ENCODE data around the gene NID2. TPM values are rescaled to one million over a fixed set of nuclear protein-coding genes. Genes with fewer than 3 reads are reported as not detected.

Gene NID2
- total RNA-seq, 1 donor, result 146 TPM

DNA sequence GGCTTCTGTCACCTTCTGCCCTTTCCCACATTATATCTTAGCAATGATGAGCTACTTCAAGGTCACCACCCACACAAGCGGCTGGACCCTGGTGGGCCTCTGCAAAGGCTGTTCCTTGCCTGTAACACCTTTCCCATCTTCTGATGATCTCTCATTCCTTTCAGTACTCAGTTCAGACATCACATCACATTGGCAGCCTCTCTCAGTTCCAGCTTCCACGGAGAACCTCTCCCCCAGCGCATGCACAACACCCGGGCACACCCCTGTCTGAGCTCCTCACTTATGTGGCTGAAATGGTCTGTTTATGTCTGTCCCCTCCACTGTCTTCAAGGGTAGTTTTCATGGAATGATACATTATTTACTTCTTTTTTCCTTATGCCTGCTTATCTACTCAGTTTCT is 6.5 kb upstream of the NID2 start:
- H3K4me3 ChIP-seq (ENCODE audit: low read depth, low read length), result no peak overlapping the region
- DNase-seq (ENCODE audit: low read depth), result no peak
- TF ChIP-seq, protein P1, sequence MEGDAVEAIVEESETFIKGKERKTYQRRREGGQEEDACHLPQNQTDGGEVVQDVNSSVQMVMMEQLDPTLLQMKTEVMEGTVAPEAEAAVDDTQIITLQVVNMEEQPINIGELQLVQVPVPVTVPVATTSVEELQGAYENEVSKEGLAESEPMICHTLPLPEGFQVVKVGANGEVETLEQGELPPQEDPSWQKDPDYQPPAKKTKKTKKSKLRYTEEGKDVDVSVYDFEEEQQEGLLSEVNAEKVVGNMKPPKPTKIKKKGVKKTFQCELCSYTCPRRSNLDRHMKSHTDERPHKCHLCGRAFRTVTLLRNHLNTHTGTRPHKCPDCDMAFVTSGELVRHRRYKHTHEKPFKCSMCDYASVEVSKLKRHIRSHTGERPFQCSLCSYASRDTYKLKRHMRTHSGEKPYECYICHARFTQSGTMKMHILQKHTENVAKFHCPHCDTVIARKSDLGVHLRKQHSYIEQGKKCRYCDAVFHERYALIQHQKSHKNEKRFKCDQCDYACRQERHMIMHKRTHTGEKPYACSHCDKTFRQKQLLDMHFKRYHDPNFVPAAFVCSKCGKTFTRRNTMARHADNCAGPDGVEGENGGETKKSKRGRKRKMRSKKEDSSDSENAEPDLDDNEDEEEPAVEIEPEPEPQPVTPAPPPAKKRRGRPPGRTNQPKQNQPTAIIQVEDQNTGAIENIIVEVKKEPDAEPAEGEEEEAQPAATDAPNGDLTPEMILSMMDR (IDR thresholded peaks at IDR 0.05; ENCODE audit: insufficient read depth, low read depth, low read length), result no peak

DNA sequence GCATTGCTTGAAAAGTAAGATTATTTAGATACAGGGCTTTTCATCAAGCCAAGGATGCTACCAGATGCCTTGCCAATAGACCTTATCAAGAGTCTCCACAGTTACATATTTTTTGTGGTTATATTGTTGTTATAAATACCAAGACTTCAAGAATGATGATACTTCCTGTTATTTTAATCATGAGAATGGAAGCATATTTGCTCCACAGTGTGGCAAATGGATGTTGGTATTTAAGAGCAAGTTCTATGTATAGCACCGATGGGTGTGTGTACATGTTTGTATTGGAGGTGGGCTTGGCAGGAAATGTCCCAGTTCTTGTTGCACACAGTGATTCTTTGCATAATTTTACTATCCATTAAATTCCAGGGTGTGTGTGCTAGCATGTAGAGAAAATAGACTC is 4.4 kb upstream of the NID2 start:
- TF ChIP-seq, protein P1 (IDR thresholded peaks at IDR 0.05; ENCODE audit: insufficient read depth, low read depth, low read length), result no peak
- H3K4me3 ChIP-seq (ENCODE audit: low read depth, low read length), result no peak overlapping the region
- DNase-seq (ENCODE audit: low read depth), result peak; percentile 73

- TF ChIP-seq, protein P1 (IDR thresholded peaks at IDR 0.05; ENCODE audit: insufficient read depth, low read depth, low read length), result no peak
- no peak for DNase-seq (ENCODE audit: low read depth)
- no peak overlapping the region for H3K4me3 ChIP-seq (ENCODE audit: low read depth, low read length)
Observed at GRCh38 chr14:52072266-52072780, 3.5 kb upstream of the NID2 start.

- H3K4me3 ChIP-seq (ENCODE audit: low read depth, low read length), result no peak overlapping the region
- peak; percentile 72 for DNase-seq (ENCODE audit: low read depth)
- TF ChIP-seq, protein P1 (IDR thresholded peaks at IDR 0.05; ENCODE audit: insufficient read depth, low read depth, low read length), result peak; percentile 38
Observed at GRCh38 chr14:52071675-52072074, 2.8 kb upstream of the NID2 start.

- TF ChIP-seq, protein P1 (IDR thresholded peaks at IDR 0.05; ENCODE audit: insufficient read depth, low read depth, low read length), result no peak
- no peak for DNase-seq (ENCODE audit: low read depth)
- peak overlapping the region; percentile 96 for H3K4me3 ChIP-seq (ENCODE audit: low read depth, low read length)
Observed at GRCh38 chr14:52070051-52070431, 1.2 kb upstream of the NID2 start.

DNA sequence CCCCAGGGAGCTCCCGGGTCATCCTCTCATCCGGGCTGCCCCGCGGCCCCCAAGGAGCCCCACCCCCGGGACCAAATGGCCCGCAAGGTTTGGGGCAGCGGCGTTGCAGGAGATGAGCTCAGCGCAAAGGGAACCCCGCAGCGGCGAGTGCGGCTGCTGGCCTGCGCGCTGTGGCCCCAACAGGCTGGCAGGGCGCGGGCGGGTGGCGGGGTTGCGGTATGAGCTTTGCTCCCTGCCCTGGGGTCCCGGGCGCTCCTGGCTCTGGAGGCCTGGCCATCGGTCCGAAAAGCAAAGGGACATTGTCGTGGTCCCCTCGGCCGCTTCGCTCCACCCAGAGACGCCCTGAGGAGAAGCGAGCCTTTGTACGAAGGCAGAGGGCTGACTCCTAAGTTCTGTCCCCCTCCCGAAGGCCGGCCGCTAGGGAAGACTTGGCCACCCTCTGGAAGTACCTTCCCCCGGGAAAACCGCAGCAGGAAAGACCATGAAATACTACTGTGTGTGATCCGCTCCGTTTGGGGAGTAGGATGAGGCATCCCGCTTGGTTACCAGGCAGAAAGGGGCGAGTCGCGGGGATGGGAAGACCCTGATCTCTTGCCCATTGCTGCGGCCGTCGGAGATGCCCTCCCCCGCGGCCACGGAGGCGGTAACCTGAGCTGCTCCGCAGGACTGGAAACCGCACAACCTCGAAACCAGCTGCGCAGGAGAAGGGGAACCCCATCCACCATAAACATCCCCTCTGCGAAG is 620 bp upstream of the NID2 start:
- peak overlapping the region; percentile 96 for H3K4me3 ChIP-seq (ENCODE audit: low read depth, low read length)
- TF ChIP-seq, protein P1 (IDR thresholded peaks at IDR 0.05; ENCODE audit: insufficient read depth, low read depth, low read length), result no peak
- DNase-seq (ENCODE audit: low read depth), result peak; percentile 94
